ENCODE data around the gene MUSK.

Gene MUSK

DNA sequence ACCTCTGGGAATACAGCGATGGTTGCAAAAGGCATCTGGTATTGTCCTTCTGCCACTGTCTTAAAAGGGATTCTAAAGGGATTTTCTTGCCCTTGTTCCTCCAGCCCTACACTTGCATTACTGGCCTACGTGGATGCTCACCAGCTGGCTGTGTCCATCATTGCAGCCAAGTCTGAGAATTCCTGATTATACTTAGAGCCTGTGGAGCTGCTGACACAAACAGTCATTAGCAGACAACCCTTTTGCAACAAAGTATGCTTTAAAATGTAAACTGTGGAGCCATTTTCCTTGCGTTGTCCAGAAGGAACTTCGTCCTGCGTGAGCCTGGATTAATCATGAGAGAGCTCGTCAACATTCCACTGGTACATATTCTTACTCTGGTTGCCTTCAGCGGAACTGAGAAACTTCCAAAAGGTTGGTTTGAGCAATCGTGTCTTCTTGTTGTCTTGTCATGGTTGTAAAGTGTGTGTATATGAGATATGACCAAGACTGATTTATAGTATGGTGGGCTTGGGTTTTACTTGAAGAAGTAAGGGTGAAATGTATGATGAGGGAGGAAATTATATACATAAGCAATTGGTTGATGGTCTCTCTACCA is at the start of gene MUSK:
TSS of gene MUSK (plus strand) at position 222 of the 598 bp plus-strand sequence. CDS start at position 336, 114 bp downstream.
- DNase-seq (ENCODE audit: low read depth in 2 of 2): no peak

DNA sequence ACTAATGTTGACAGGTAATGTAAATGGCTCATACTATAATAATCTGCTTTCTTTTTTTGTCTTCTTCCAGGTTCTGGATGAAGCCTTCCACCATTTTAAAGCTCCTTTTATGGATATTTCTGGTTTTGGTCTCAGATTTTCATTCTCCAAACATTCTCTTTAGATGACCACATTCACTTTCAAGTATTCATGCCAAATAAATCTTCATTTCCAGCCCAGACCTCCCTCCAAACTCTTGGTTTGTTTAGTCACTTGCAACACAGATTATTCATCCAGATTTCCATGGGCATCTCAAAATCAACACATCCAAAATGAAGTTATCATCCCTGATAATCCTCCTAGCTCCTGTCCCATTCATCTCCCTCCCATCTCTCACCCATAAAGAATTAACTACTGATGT is 48.8 kb upstream of the MUSK start:
- no peak for DNase-seq (ENCODE audit: low read depth in 2 of 2)

DNA sequence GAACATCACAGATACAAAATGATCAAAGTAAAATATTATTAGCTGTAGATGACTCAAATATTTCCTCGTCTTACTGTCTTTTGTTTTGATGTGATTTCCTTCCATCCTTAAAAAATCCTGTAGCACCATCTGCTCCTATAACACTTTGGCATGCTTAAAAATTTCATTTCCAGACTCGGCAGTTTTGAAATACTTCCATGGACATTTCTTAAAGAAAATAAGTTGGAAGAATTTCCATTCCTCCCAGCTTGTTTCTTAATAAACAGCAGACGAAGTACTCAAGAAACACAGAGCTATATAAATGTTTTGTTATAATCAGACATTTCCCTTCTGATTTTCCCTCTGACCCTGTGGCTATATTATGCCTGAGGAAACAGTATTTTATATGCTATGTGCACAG is 47.9 kb upstream of the MUSK start:
- DNase-seq (ENCODE audit: low read depth in 2 of 2): no peak

DNA sequence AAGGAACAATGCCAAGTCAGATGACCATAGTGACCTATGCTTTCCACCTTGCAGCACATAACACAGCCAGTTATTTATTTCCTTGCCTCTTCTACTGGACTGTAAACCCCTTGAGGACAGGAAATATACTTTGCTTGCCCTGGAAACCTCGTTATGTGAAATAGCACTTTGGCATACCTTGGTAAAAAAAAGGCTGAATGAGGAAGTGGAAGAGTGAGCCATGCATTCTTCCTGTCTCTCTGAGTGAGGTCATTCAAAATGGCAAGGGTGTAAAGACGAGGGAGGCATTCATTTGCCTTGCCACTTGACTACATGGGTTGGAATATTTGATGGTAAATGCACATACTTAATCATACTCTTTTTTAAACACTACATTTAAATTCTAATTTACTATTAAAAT is 46.2 kb upstream of the MUSK start:
- no peak for DNase-seq (ENCODE audit: low read depth in 2 of 2)

DNA sequence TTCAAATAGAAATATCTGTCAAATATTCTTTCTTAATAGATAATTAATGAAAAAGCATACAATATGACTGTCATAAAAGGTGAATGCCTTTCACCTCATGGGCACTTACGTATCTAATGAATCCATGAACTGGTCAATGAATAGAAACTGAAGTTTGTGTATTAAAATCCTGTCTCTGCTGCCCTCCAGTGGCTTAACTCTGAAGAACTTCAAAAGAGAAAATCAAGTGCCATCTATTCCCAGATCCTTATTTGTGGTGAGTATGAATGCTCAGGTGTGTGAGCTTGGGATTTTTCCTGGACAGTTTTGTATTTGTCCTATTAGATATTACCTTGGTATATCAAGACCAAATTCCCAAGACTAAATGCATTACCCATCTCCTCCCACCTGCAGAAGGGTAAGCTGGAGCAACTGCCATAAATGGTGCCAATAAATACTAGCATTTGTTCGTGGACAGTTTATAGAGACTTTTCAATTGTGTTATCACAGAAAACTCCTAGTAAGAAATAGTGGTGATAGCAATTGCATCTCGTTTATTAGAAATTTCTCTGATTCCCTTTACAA is 45.0 kb upstream of the MUSK start:
- no peak for DNase-seq (ENCODE audit: low read depth in 2 of 2)

DNA sequence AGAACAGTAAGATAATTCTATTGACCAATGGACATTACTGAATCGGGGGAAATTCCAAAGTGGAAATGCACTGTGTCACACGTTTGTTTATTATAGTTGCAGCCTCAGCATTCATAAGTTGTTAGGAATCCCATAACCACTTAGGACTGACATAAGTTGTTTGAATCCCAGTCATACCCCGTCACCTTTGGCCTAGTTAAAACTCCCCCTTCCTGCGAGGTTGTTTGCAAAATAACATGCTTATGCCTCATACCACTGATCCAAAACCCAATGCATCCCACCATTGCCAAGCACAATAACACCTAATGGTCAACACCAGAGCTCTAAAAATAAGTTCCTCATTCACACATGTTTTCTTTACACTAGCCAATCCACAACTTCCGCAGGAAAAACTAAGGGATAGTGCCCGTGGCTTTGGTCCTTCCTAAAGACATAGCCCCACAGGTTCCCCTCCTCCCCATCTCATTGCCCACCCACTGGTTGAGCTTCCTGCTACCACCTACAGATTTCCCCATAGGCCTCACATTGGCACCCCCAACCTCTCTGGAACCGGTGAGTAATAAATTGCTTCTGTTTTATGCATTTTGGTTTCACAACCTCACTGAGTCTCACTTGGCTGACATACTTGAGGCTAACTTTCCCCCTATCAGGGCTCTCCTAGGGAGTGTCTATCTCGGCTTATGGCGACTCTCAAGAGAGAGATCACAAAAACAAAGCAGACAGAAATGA is 42.3 kb upstream of the MUSK start:
- DNase-seq (ENCODE audit: low read depth in 2 of 2): peak; percentile 14 to 19

DNA sequence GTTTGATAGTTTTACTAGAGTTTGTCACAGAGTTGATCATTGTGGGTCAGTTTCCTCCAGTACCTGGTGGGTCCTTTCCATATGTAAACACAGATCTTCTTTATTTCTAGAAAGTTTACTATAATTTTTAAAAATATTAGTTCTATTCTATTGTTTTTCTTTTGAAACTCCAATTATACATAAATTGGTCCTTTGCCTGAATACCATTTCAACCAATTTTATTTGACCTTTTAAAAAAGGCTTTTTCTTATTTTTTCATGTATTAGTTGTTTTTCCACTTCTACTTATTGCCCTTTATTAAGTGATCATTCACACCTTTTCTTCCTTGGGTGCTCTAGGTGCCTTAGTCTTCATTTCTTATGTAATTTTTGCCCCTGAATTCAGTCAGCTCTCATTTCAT is 33.0 kb upstream of the MUSK start:
- DNase-seq (ENCODE audit: low read depth in 2 of 2): no peak

DNA sequence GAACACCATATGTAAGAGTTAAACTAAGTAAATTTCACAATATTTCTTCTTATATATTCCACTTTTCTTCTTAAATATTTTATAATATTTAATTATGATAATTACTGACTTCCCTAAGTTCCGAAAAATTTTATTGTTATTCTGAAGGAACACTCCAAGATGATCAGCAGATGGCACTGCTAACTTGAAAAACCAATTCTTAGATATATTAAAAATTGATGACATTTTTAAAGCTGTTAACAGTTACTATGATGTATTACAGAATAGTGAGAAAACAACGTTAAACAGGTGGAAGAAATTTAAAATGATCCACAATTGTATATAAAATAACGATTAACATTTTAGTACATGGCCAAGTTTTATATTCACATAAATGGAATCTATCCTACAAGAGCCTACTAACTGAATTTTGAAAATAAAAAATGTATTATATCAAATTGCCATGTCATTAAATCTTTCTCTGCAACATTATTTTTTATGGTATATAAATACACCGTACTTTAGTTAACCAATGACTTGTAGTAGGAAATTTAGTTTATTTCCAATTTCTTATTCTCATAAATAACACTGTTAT is 30.1 kb upstream of the MUSK start:
- no peak for DNase-seq (ENCODE audit: low read depth in 2 of 2)

DNA sequence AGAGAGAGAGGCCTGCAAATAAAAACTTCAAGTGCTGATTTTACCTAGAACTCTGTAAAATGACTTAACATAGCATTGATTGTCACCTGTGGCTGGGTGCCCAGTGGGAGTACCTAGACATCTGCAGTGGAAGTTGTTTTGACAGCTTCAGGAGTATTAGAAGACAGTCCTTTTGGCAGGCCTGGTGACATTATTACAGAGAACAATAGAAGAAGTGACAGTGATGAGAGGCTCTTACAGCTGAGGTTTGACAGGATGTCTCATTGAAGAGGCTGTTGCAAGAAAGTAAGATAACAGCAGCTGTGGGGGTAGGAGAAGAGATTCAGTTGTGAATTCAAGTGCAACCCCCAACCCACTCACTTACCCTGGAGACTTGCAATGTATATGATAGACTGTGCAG is 27.9 kb upstream of the MUSK start:
- no peak for DNase-seq (ENCODE audit: low read depth in 2 of 2)

DNA sequence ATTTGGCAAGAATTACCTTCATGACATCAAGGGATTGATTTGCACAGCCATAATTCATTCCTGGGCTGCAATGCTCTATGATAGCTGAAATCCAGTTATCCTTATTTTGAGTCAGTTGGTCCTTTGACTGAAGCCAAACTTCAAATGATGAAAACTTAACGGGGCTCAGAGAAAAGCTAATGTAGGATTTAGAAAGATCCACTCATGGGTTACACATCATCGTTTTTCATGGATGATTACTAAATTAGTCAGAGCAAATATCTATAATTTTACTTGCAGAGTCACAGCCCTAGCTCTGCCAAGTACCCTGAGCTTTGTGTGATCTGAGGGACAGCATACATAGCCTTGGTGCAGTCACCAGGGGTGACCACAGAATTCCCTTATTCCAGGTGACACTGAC is 27.3 kb upstream of the MUSK start:
- DNase-seq (ENCODE audit: low read depth in 2 of 2): no peak

DNA sequence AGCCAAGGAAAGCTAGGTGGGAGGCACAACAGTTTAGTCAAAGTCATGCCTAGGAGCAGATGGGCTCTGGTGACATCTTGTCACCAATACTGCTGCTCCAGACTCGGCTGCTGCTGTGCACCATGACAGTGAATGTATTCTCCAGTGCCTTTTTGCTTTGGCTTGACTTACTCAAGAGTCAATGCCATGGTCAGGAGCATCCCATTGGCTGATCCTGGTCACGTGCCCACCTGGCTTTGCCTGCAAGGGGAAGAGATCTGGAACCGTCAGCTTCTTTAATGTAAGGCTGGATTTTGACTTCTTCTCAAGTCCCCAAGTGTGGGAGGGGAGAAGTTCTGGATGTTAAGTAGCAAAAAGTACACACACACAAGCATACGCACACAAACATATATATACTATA is 19.9 kb upstream of the MUSK start:
- DNase-seq (ENCODE audit: low read depth in 2 of 2): no peak

DNA sequence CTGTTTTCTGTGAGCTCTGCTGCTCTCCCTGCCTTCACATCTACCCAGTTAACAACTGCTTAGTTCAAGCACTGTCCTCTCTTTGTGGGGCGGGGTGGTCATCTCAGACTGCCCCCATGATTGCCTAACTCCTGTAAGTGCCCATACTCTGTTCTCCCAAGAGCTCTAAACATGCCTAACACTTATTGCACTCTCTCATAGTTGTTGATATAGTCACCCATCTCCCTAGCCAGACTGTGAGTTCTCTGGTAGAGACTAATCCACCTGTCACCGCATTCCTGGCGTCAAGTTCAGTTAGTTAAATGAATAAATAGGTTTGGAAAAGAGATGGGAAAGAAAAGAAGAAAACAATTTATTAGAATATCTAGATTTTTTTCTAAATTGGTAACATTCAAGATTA is 18.3 kb upstream of the MUSK start:
- no peak for DNase-seq (ENCODE audit: low read depth in 2 of 2)

DNA sequence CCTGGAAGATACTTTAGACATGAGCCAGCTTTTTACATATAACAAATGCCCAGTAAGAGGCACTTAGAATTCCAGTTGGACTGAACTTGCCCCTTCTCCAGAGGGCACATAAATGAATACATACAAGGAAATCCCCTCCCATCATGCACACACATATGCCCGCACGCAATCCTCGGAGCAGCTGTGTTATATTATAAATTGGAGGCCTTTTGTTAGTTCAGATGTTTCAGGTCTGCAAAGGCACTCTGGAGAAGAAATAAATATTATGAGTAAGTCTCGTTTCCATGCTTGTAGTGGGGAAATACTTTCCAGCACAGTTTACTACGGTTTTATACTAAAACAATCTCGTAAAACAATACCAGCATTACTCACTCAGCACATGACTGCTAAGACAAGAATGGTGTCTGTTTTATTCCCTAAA is 17.6 kb upstream of the MUSK start:
- DNase-seq (ENCODE audit: low read depth in 2 of 2): no peak

DNA sequence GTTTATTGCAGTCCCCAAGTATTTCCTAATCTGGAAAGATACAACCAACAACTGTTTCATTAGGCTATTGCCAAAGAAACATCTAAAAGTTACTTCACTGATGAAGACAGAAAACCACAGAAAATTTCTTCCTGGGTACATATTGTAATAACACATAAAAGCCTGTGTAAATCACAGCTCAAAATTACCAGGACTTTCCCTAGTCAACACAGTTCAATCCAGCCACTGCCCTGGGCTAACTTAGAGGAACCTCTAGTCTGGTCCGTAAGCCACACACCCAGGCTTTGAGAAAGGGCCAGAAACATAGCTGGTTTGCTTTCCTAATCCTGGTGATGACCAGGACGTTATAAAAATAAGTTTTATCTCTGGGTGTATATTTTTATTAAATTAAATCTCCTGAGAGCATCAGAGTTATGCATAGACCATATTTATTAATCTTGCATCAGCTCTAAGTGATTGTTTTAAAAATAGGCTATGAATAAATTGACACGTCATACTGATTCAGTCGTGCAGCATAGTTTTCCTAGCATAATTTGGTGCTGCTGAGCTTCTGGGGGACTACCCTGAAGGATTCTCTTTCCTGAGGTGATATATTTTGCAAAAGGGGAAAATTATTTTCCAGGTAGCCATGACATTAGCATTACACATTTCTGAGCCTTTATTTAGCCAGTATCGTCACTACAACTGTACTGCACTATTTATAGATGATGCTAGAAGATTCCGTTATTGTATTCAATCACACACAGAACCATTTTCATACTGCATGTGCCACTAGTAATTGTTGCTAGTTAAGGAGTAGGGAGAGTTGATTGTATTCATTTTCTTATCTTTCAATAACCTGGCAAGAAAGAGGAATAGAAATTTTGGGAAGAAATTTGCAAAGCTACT is 12.6 kb upstream of the MUSK start:
- DNase-seq (ENCODE audit: low read depth in 2 of 2): no peak

DNA sequence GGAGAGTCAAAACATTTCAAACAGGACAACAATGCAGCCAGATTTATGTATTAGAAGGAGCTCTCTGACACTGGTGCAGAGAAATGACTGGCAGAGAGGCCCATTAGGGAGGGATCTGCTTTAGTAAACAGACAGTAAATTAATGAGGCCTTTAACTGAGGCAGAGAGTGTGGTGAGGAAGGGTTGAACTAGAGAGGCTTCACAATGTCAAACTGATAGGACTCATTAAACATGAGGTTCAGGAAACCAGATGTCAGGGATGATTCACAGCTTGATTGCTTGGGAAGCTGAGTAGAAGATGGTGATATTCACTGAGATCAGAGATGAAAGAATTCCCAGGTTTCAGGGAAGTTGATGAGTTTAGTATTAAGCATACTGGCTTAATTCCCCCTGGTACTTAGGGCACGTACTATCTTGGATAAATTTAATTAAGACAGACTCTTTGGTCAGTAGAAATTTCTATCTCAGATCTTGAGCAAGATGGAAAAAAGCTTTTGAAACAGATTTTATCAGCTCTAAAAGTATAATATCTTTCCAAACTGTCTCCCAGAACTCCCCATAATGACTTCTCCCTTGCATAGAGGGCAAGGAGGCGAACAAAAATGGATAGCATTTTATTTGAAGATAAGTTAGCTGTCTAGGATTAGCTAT is 8.6 kb upstream of the MUSK start:
- DNase-seq (ENCODE audit: low read depth in 2 of 2): no peak

DNA sequence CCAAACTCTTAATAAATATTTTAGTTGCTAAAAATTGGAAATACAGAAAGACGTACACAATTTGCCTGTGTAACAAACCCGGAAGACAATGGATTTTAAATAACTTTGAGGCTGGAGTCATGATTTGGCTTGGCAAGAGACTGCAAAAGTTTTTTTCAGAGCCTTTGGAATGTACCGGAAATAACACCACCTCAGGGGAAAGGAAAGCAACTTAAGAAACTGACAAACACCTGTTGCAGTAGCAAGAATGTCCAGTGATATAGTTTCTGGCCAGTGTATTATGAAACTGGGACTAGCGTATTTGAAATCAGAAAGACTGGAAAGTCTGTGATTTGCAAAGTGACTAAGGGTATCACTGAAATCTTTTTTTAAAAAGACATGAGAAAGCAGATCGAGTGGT is 842 bp downstream of the MUSK start:
- no peak for DNase-seq (ENCODE audit: low read depth in 2 of 2)

DNA sequence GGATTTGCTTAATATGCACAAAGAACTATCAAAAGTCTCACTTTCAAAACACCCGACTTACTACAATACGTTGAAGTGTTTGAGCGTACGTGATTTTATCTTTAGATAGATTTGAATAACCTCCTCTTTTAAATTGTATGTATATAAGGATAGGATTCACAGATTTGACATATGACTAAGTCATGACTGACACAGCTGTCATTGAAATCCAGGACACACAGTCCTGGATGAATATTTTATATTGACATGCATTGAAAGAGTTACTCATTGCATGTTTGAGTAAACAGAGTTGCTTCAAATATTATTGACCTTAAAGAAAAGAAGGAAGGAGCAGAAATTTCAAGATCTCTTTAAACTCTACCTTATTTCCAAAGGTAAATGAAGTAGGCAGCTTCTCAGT is 3.3 kb downstream of the MUSK start:
- no peak for DNase-seq (ENCODE audit: low read depth in 2 of 2)

DNA sequence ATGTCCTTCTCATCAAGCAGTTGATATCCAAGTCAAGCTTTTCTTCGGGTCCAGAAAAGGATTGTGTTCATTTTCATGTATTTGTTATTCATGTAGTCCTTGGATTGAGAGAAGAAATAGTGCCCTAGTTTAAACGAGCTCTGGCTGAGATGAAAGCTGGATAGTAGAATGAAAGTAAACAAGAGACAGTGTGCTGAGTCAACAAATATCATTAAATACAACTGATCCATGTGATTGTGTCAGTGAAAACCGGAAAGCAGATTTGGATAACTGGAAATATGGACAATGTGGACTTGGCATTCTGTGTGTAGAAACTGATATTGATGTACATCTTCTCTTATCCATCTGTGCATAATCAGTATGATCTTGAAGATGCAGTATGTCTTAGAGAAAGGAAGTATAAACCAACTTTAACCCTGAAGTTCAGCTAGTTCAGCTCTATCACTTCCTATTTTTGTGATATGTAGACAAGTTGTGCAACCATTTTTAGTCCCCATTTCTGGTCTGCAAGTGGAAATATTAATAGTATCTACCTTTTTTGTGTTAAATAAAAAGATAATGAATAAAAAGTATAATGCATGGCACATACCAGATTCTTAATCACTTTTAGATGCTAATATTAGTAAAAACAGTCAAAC is 4.4 kb downstream of the MUSK start:
- DNase-seq (ENCODE audit: low read depth in 2 of 2): no peak

DNA sequence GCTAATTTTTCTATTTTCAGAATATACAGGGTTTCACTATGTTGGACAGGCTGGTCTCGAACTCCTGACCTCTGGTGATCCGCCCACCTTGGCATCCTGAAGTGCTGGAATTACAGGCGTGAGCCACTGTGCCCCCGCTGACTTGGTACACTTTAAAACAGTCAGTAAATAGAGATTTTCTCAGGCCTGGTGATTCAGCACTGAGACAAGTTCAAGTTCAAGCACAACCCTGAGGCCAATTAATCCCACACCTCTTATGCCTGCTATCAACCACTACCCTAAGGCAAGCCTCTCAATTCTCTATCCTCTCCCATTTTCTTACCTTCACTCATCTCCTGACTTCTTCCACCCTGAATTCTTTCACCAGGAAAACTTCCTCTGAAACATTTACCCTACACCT is 18.9 kb downstream of the MUSK start:
- DNase-seq (ENCODE audit: low read depth in 2 of 2): no peak

DNA sequence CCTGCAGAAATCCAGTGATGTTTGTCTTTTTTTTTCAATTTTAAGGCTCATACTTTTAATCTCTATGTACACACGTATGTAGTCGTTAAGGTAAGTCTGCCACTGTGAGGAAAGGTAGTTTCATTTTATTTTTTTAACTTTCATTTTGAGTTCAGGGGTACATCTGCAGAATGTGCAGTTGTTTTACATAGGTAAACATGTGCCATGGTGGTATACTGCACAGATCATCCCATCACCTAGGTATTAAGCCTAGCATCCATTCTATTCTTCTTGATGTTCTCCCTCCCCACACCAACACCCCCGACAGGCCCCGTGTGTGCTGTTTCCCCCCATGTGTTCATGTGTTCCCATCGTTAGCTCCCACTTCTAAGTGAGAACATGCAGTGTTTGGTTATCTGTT is 19.7 kb downstream of the MUSK start:
- no peak for DNase-seq (ENCODE audit: low read depth in 2 of 2)

DNA sequence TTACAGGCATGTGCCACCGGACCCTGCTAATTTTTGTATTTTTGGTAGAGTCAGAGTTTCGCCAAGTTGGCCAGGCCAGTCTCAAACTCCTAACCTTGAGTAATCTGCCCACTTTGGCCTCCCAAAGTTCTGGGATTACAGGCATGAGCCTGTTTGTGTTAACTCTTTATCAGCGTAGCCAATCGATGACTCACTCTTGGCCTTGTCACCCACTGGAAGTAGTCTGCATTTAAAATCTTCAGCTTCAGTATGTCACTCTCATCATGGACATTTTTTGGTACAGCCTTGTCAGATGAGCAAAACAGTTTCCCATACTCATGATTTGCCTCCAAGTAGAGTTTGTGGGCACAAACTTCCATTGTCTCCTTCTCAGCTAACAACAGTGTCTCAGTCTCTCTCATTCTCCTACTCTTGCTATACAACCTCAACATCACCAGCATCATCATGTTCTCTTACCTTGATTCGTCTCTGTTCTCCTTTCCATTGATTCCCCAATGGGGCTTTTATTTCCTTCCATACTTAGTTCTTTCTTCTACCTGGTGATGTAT is 22.5 kb downstream of the MUSK start:
- no peak for DNase-seq (ENCODE audit: low read depth in 2 of 2)
